Measurements from ENCODE around the gene PPARD.

DNA sequence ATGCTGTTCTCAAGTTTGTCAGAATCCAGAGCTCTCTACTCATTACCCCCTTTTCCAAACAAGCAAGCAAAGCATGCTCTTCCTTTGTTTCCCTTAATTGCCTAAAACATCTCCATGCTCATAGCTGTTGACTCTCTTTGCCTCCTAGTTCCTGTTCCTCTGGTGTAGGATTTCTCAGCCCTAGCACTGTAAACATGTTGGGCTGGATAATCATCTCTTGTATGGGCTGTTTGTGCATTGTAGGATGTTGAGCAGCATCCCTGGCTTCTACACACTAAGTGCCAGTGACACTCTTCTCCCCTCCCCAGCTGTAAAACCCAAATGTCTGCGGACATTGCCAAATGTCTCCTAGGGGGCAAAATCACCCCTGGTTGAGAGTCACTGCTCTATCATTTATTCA lies 14.0 kb downstream of the PPARD start:
- TF ChIP-seq, protein P1, sequence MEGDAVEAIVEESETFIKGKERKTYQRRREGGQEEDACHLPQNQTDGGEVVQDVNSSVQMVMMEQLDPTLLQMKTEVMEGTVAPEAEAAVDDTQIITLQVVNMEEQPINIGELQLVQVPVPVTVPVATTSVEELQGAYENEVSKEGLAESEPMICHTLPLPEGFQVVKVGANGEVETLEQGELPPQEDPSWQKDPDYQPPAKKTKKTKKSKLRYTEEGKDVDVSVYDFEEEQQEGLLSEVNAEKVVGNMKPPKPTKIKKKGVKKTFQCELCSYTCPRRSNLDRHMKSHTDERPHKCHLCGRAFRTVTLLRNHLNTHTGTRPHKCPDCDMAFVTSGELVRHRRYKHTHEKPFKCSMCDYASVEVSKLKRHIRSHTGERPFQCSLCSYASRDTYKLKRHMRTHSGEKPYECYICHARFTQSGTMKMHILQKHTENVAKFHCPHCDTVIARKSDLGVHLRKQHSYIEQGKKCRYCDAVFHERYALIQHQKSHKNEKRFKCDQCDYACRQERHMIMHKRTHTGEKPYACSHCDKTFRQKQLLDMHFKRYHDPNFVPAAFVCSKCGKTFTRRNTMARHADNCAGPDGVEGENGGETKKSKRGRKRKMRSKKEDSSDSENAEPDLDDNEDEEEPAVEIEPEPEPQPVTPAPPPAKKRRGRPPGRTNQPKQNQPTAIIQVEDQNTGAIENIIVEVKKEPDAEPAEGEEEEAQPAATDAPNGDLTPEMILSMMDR (IDR thresholded peaks at IDR 0.05; ENCODE audit: poor library complexity) = no peak
- TF ChIP-seq EZH2phosphoT487 (IDR thresholded peaks at IDR 0.05; ENCODE audit: low read depth, severe bottlenecking, unreplicated experiment) (no peak), EZH2 (IDR thresholded peaks at IDR 0.05; ENCODE audit: borderline replicate concordance) (no peak)
